ENCODE measurements around the gene HECTD3.

HECTD3 gene

GRCh38 chr1:45014321-45015028, 3.4 kb upstream of the HECTD3 start:
- H3K79me2 ChIP-seq (ENCODE audit: low read length), result no peaks in the 10 kb centered on the region; the same call in 1 of the 2 replicates
- no peaks in the 10 kb centered on the region for H3K9me3 ChIP-seq (ENCODE audit: insufficient read depth, low read length)
- H3K4me2 ChIP-seq (ENCODE audit: low read length), result no peak overlapping the region
- no peak overlapping the region for H3K9ac ChIP-seq (ENCODE audit: low read length)
- peaks cover 16% of the 10 kb centered on the region for H3K4me1 ChIP-seq (ENCODE audit: low read length)
- H4K20me1 ChIP-seq (ENCODE audit: insufficient read depth, low read length), result no peaks in the 10 kb centered on the region
- H3K27ac ChIP-seq (ENCODE audit: low read length), result no peak overlapping the region
- H3K27me3 ChIP-seq (ENCODE audit: low read depth, low read length), result no peaks in the 10 kb centered on the region
- no peaks in the 10 kb centered on the region for H3K36me3 ChIP-seq (replicated peaks; ENCODE audit: low read depth, low read length)
- H2AFZ ChIP-seq (ENCODE audit: low read depth, low read length), result no peak overlapping the region
- H3K4me3 ChIP-seq (ENCODE audit: low read length), result no peak overlapping the region
- no peak for TF ChIP-seq EZH2phosphoT487 (IDR thresholded peaks at IDR 0.05; ENCODE audit: low read depth)
- TF ChIP-seq CTCF (IDR thresholded peaks at IDR 0.05; ENCODE audit: low read depth, low read length), result peak; percentile 84

GRCh38 chr1:45013551-45014209, 2.6 kb upstream of the HECTD3 start:
- Histone ChIP-seq H3K4me2 (ENCODE audit: low read length) (no peak overlapping the region), H3K9ac (ENCODE audit: low read length) (no peak overlapping the region), H3K27ac (ENCODE audit: low read length) (no peak overlapping the region), H3K4me3 (ENCODE audit: low read length) (no peak overlapping the region), H4K20me1 (ENCODE audit: insufficient read depth, low read length) (no peaks in the 10 kb centered on the region), H3K79me2 (ENCODE audit: low read length) (no peaks in the 10 kb centered on the region; the same call in 1 of the 2 replicates), H2AFZ (ENCODE audit: low read depth, low read length) (no peak overlapping the region), H3K27me3 (ENCODE audit: low read depth, low read length) (no peaks in the 10 kb centered on the region), H3K36me3 (replicated peaks; ENCODE audit: low read depth, low read length) (no peaks in the 10 kb centered on the region), H3K4me1 (ENCODE audit: low read length) (peaks cover 16% of the 10 kb centered on the region), H3K9me3 (ENCODE audit: insufficient read depth, low read length) (no peaks in the 10 kb centered on the region)
- TF ChIP-seq CTCF (IDR thresholded peaks at IDR 0.05; ENCODE audit: low read depth, low read length) (no peak), EZH2phosphoT487 (IDR thresholded peaks at IDR 0.05; ENCODE audit: low read depth) (no peak)

- H3K79me2 ChIP-seq (ENCODE audit: low read length), result no peaks in the 10 kb centered on the region; the same call in 1 of the 2 replicates
- peak overlapping the region; percentile 67 for H2AFZ ChIP-seq (ENCODE audit: low read depth, low read length)
- H3K27ac ChIP-seq (ENCODE audit: low read length), result no peak overlapping the region
- H3K4me1 ChIP-seq (ENCODE audit: low read length), result peaks cover 16% of the 10 kb centered on the region
- TF ChIP-seq CTCF (IDR thresholded peaks at IDR 0.05; ENCODE audit: low read depth, low read length) (no peak), EZH2phosphoT487 (IDR thresholded peaks at IDR 0.05; ENCODE audit: low read depth) (no peak)
- H3K9me3 ChIP-seq (ENCODE audit: insufficient read depth, low read length), result no peaks in the 10 kb centered on the region
- H4K20me1 ChIP-seq (ENCODE audit: insufficient read depth, low read length), result no peaks in the 10 kb centered on the region
- H3K4me3 ChIP-seq (ENCODE audit: low read length), result peak overlapping the region; percentile 90
- H3K4me2 ChIP-seq (ENCODE audit: low read length), result peak overlapping the region; percentile 92
- peak overlapping the region; percentile 66 for H3K9ac ChIP-seq (ENCODE audit: low read length)
- no peaks in the 10 kb centered on the region for H3K27me3 ChIP-seq (ENCODE audit: low read depth, low read length)
- no peaks in the 10 kb centered on the region for H3K36me3 ChIP-seq (replicated peaks; ENCODE audit: low read depth, low read length)
Measured at GRCh38 chr1:45012639-45013278, 1.6 kb upstream of the HECTD3 start.
